Kidney epithelial cell (primary cell): Measurements from ENCODE around the gene ARID5B. TPM values are rescaled to one million over a fixed set of nuclear protein-coding genes. Genes with fewer than 3 reads are reported as not detected.

ENCODE experiments used
- DNase-seq: peaks from one replicate; pipeline ENCODE4 v3.0.0-alpha.2; 2010; ENCODE audit warnings: low read depth
- H3K27me3 ChIP-seq: 2 replicates; pipeline ENCODE4 v1.6.0; 2011; ENCODE audit warnings: low read length; ENCODE audit not compliant: control insufficient read depth, insufficient read depth
- H3K36me3 ChIP-seq: 2 replicates; pipeline ENCODE4 v1.5.1; 2011; ENCODE audit warnings: low read length; ENCODE audit not compliant: control insufficient read depth, insufficient read depth
- H3K4me3 ChIP-seq: 2 replicates; pipeline ENCODE4 v1.5.1; 2011; ENCODE audit warnings: low read depth, mild to moderate bottlenecking, control low read depth, low read length
- total RNA-seq: library from RNA; depleted of rRNA; stranded (reverse); fragments of >200 nt; gene quantifications from 2 replicates; pipeline ENCODE4 v1.2.3, GENCODE V29; 2015
- TF ChIP-seq, protein P1 (sequence below): IDR thresholded peaks from 2 replicates; pipeline ENCODE4 v1.5.1; 2011; ENCODE audit warnings: mild to moderate bottlenecking, moderate library complexity, low read length, control low read depth, inconsistent platforms; ENCODE audit not compliant: insufficient read depth, poor library complexity, severe bottlenecking

Gene ARID5B
- total RNA-seq, 1 donor from 2014 or later, result 11.6 TPM

DNA sequence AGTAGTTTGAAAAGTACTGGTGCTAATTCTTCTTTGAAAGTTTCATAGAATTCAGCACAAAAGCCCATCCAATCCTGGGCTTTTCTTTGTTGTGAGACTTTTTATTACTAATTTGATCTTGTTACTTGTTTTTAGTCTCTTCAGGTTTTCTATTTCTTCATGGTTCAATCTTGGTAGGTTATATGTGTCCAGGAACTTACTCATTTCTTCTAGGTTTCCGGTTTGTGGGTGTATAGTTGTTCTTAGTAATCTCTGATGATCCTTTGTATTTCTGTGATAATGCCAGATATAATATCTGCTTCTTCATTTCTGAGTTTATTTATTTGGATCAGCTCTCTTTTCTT lies 219.7 kb downstream of the ARID5B start:
- no peak for DNase-seq
- no peaks in the 10 kb centered on the region for H3K27me3 ChIP-seq

DNA sequence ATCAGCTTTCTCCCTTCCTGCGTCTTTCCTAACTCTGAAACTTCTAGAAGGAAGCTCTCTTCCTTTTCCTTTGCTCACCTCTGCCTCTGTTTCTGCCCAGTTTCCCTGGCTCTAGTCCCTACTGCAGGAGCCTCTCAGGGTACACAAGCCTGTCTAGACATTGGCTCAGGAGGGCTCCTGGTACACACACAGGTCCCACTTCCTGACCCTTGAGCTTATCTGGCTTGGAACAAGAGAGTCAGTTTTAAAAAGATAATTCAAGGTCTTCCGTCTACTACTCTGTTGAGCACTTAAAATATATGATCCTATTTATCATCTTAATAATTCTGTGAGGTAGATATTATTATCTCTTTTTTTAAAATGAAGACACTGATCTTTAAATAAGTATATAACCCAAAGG lies 226.5 kb downstream of the ARID5B start:
- Histone ChIP-seq H3K27me3 (no peaks in the 10 kb centered on the region), H3K4me3 (no peak overlapping the region), H3K36me3 (no peaks in the 10 kb centered on the region)
- TF ChIP-seq, protein P1, sequence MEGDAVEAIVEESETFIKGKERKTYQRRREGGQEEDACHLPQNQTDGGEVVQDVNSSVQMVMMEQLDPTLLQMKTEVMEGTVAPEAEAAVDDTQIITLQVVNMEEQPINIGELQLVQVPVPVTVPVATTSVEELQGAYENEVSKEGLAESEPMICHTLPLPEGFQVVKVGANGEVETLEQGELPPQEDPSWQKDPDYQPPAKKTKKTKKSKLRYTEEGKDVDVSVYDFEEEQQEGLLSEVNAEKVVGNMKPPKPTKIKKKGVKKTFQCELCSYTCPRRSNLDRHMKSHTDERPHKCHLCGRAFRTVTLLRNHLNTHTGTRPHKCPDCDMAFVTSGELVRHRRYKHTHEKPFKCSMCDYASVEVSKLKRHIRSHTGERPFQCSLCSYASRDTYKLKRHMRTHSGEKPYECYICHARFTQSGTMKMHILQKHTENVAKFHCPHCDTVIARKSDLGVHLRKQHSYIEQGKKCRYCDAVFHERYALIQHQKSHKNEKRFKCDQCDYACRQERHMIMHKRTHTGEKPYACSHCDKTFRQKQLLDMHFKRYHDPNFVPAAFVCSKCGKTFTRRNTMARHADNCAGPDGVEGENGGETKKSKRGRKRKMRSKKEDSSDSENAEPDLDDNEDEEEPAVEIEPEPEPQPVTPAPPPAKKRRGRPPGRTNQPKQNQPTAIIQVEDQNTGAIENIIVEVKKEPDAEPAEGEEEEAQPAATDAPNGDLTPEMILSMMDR, result no peak
- DNase-seq, result no peak

More for the DNA sequence above, 219.7 kb downstream of the ARID5B start:
- H3K4me3 ChIP-seq, result no peak overlapping the region
- TF ChIP-seq, protein P1, result no peak
- no peaks in the 10 kb centered on the region for H3K36me3 ChIP-seq

DNA sequence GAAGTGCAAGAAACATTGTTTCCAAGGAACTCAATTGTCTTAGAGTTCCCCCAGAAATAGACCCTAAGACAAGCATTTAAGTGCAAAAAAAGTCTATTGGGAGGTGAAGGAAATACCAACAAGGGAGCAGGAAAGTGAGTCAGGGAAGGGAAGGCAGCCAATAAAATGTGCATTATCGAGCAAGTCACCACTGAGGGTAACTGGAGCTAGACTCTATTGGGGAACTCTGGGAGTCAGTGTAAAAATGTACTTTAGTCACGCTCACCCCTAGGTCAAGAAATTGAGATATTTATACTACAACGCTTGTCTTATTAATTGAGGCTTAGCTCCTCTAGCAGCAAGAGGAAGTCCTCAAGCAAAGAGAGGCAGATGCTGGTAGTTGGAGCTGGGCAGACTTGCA lies 229.4 kb downstream of the ARID5B start:
- H3K36me3 ChIP-seq, result no peaks in the 10 kb centered on the region
- TF ChIP-seq, protein P1, result no peak
- DNase-seq, result no peak
- no peak overlapping the region for H3K4me3 ChIP-seq
- no peaks in the 10 kb centered on the region for H3K27me3 ChIP-seq

DNA sequence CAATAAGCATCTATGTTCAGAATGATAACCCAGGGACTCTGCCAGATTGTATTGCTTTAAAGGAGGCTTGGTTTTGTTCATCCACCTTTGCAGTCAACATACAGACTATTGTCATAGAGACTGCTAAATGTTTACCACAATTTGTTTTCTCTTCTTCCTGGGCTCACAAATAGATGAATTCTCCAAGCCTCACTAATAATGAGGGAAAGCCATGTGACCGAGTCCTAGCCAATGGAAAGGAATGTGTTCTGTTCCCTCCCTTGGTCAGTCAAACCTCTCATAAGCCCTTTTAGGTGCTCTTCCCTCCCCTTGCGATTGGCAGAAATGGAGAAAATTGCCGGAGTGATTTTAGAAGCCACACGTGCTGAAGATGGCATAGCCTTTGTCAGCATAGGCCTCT lies 230.2 kb downstream of the ARID5B start:
- no peak for DNase-seq
- Histone ChIP-seq H3K4me3 (no peak overlapping the region), H3K27me3 (no peaks in the 10 kb centered on the region), H3K36me3 (no peaks in the 10 kb centered on the region)
- TF ChIP-seq, protein P1, result no peak

DNA sequence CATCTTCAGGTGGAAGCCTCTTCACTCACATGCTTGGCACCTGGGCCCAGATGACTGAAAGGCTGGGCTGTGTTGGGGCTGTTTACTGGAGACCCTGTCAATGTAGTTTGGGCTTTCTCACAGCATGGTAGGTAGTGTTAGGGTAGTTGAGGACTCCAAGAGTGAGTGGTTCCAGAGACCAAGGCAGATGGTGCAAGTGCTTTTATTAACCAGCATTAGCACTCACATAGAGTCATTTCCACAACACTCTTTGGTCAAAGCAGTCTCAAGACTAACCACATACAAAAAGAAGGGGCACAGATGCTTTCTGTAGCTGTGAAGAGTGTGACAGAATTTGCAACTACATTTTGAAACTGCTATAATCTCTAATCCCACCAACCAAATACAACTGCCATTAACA lies 232.1 kb downstream of the ARID5B start:
- DNase-seq, result no peak
- TF ChIP-seq, protein P1, result no peak
- H3K27me3 ChIP-seq, result no peaks in the 10 kb centered on the region
- H3K36me3 ChIP-seq, result no peaks in the 10 kb centered on the region
- no peak overlapping the region for H3K4me3 ChIP-seq

DNA sequence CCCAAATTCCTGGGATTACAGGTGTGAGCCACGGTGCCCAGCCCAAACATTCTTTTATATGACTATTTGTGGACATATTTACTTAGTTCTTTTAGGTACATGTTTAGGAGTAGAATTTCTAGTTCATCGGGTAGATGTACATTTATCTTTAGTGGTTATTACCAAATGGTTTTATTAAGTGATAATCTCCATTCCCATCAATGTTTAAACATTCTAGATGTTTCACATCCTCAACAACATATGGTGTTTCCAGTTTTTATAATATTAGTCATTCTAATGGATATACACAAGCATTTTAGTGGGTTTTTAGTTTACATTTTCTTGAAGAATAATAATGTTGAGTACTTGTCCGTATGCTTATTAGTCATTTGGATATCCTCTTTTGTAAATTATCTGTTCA lies 235.4 kb downstream of the ARID5B start:
- DNase-seq, result no peak
- H3K36me3 ChIP-seq, result no peaks in the 10 kb centered on the region
- TF ChIP-seq, protein P1, result no peak
- no peak overlapping the region for H3K4me3 ChIP-seq
- no peaks in the 10 kb centered on the region for H3K27me3 ChIP-seq
